H1 (cell line): Measurements from ENCODE around the gene DSTN. TPM values are rescaled to one million over a fixed set of nuclear protein-coding genes. Genes with fewer than 3 reads are reported as not detected.

Experiments
- CTCF ChIA-PET: fragments of 300-600 bp; sonication (Branson Sonifier 250); formaldehyde crosslinking; loops from one replicate; lab custom pipeline; 2021; ENCODE audit not compliant: partially characterized antibody; lab: Charles Lee
- POLR2A ChIA-PET: fragments of 300-600 bp; sonication (Branson Sonifier 250); formaldehyde crosslinking; loops from one replicate; lab custom pipeline; 2021; ENCODE audit warnings: inconsistent platforms; ENCODE audit not compliant: partially characterized antibody; lab: Charles Lee
- DNase-seq, 2 experiments: peaks; one replicate each; pipeline versions ENCODE4 v3.0.0 to v3.0.0-alpha.2; 2010 to 2022; ENCODE audit warnings: low spot score in 2 of 2, low read depth in 1 of 2, mixed read lengths in 1 of 2
- FAIRE-seq: peaks from 2 replicates; lab custom pipeline; 2011; peaks lifted over from hg19 to GRCh38; lab: Jason Lieb, UNC
- H2AFZ ChIP-seq: 2 replicates; pipeline ENCODE4 v1.8.1; 2012; ENCODE audit warnings: low read length, inconsistent platforms
- H2AK5ac ChIP-seq: 2 replicates; pipeline ENCODE4 v1.6.1; 2013; ENCODE audit warnings: low read depth, low read length
- H2BK120ac ChIP-seq: replicated peaks from 2 replicates; pipeline ENCODE3; 2013; ENCODE audit warnings: low read depth, low read length, inconsistent platforms
- H2BK12ac ChIP-seq: 2 replicates; pipeline ENCODE4 v1.6.1; 2013; ENCODE audit warnings: low read depth, low read length
- H2BK15ac ChIP-seq: 2 replicates; pipeline ENCODE4 v1.6.1; 2013; ENCODE audit warnings: low read length
- H2BK20ac ChIP-seq: 2 replicates; pipeline ENCODE4 v1.6.1; 2013; ENCODE audit warnings: low read length
- H2BK5ac ChIP-seq: 2 replicates; pipeline ENCODE4 v1.6.1; 2013; ENCODE audit warnings: low read depth, low read length
- H3K14ac ChIP-seq: 2 replicates; pipeline ENCODE4 v1.6.1; 2013; ENCODE audit warnings: inconsistent platforms; ENCODE audit not compliant: insufficient read length
- H3K18ac ChIP-seq: 2 replicates; pipeline ENCODE4 v1.6.1; 2013; ENCODE audit warnings: low read length; ENCODE audit errors: extremely low read depth
- H3K23ac ChIP-seq: 2 replicates; pipeline ENCODE4 v1.6.1; 2013; ENCODE audit warnings: inconsistent platforms; ENCODE audit not compliant: insufficient read length
- H3K23me2 ChIP-seq: 2 replicates; pipeline ENCODE4 v1.6.1; 2013; ENCODE audit warnings: low read depth, low read length
- H3K27ac ChIP-seq: 2 replicates; pipeline ENCODE4 v1.6.1; 2011; ENCODE audit warnings: low read depth, low read length, inconsistent platforms
- H3K27me3 ChIP-seq, 4 experiments: replicated peaks in 1 of 4; 1 replicate in 1 of 4; 2 replicates in 3 of 4; pipeline versions ENCODE4 v1.6.1 to v1.8.1; 2011 to 2013; ENCODE audit warnings: low read length in 3 of 4, mild to moderate bottlenecking in 3 of 4, inconsistent platforms in 2 of 4, mixed read lengths in 2 of 4, moderate library complexity in 1 of 4; ENCODE audit not compliant: control insufficient read depth in 3 of 4, insufficient read depth in 3 of 4; ENCODE audit errors: extremely low read depth in 1 of 4
- H3K36me3 ChIP-seq, 4 experiments: 2 replicates each; pipeline versions ENCODE4 v1.6.1 to v1.8.1; 2011 to 2013; ENCODE audit warnings: mild to moderate bottlenecking in 4 of 4, low read length in 3 of 4, moderate library complexity in 2 of 4, control low read depth in 1 of 4, inconsistent platforms in 1 of 4; ENCODE audit not compliant: insufficient read depth in 4 of 4, control insufficient read depth in 2 of 4
- H3K4ac ChIP-seq: replicated peaks from 2 replicates; pipeline ENCODE3; 2013; ENCODE audit warnings: low read length, low read depth, mixed read lengths, inconsistent platforms; ENCODE audit not compliant: insufficient read length
- H3K4me1 ChIP-seq, 4 experiments: replicated peaks in 1 of 4; 1 replicate in 1 of 4; 2 replicates in 3 of 4; pipeline versions ENCODE4 v1.6.1 to v1.8.1; 2011 to 2013; ENCODE audit warnings: low read length in 3 of 4, inconsistent platforms in 2 of 4, mixed read lengths in 1 of 4; ENCODE audit not compliant: insufficient read depth in 4 of 4, control insufficient read depth in 3 of 4
- H3K4me2 ChIP-seq, 2 experiments: 2 replicates each; pipeline versions ENCODE4 v1.6.1 to v1.8.1; 2011 to 2013; ENCODE audit warnings: low read depth in 2 of 2, low read length in 2 of 2, control low read depth in 1 of 2, inconsistent platforms in 1 of 2, mild to moderate bottlenecking in 1 of 2; ENCODE audit not compliant: insufficient read depth in 1 of 2
- H3K4me3 ChIP-seq, 4 experiments: fragments of 200-600, 300-600 bp in 1 of 4; sonication (generic), shearing (Covaris generic), sonication (Bioruptor Twin) in 1 of 4; 2 replicates each; pipeline versions ENCODE4 v1.5.1 to v1.8.1; 2011 to 2016; ENCODE audit warnings: low read length in 4 of 4, low read depth in 3 of 4, control low read depth in 2 of 4, inconsistent platforms in 2 of 4, mild to moderate bottlenecking in 2 of 4, mixed read lengths in 1 of 4, moderate library complexity in 1 of 4; ENCODE audit not compliant: insufficient read depth in 2 of 4; ENCODE audit errors: extremely low read depth in 1 of 4
- H3K56ac ChIP-seq: replicated peaks from 2 replicates; pipeline ENCODE3; 2013; ENCODE audit warnings: low read depth, mild to moderate bottlenecking, mixed read lengths, low read length, inconsistent platforms; ENCODE audit not compliant: insufficient read length
- H3K79me1 ChIP-seq: 2 replicates; pipeline ENCODE4 v1.6.1; 2013; ENCODE audit warnings: low read depth, low read length, control low read depth
- H3K79me2 ChIP-seq, 2 experiments: 2 replicates each; pipeline versions ENCODE4 v1.6.1 to v1.8.1; 2012 to 2013; ENCODE audit warnings: low read length in 2 of 2, mild to moderate bottlenecking in 2 of 2, inconsistent platforms in 1 of 2; ENCODE audit not compliant: insufficient read depth in 2 of 2, control insufficient read depth in 1 of 2
- H3K9ac ChIP-seq, 4 experiments: replicated peaks in 1 of 4; 1 replicate in 1 of 4; 2 replicates in 3 of 4; pipeline versions ENCODE4 v1.6.1 to v1.8.1; 2011 to 2013; ENCODE audit warnings: low read depth in 3 of 4, low read length in 3 of 4, control low read depth in 2 of 4, mild to moderate bottlenecking in 2 of 4, moderate library complexity in 2 of 4, inconsistent platforms in 1 of 4; ENCODE audit errors: extremely low read depth in 1 of 4
- H3K9me3 ChIP-seq, 2 experiments: 2 replicates each; pipeline versions ENCODE4 v1.6.1 to v1.8.1; 2012 to 2013; ENCODE audit warnings: mild to moderate bottlenecking in 2 of 2, moderate library complexity in 2 of 2, control low read depth in 1 of 2, inconsistent platforms in 1 of 2, low read depth in 1 of 2, low read length in 1 of 2, mixed read lengths in 1 of 2; ENCODE audit not compliant: insufficient read depth in 2 of 2
- H4K20me1 ChIP-seq, 2 experiments: replicated peaks in 1 of 2; 2 replicates each; pipeline versions ENCODE3 to v1.8.1; 2011 to 2013; ENCODE audit warnings: inconsistent platforms in 2 of 2, low read length in 2 of 2, mild to moderate bottlenecking in 1 of 2; ENCODE audit not compliant: insufficient read depth in 2 of 2, control insufficient read depth in 1 of 2
- H4K5ac ChIP-seq: 2 replicates; pipeline ENCODE4 v1.6.1; 2013; ENCODE audit warnings: low read length, low read depth, mixed read lengths, inconsistent platforms; ENCODE audit not compliant: insufficient read length
- H4K8ac ChIP-seq: 2 replicates; pipeline ENCODE4 v1.8.0; 2013; ENCODE audit warnings: mild to moderate bottlenecking, moderate library complexity, low read length, inconsistent platforms; ENCODE audit not compliant: insufficient read depth; ENCODE audit errors: extremely low read depth
- H4K91ac ChIP-seq: replicated peaks from 2 replicates; pipeline ENCODE3; 2013; ENCODE audit warnings: low read length, mixed read lengths, inconsistent platforms; ENCODE audit not compliant: insufficient read length
- FOSL1 ChIP-seq: IDR thresholded peaks from 2 replicates; pipeline ENCODE4 v1.6.1; 2011; ENCODE audit warnings: mild to moderate bottlenecking, low read depth, low read length, moderate library complexity; ENCODE audit not compliant: insufficient read depth
- HDAC6 ChIP-seq: IDR thresholded peaks from one replicate; pipeline ENCODE4 v1.7.1; 2012; ENCODE audit warnings: low read depth, mild to moderate bottlenecking, inconsistent platforms, low read length, moderate library complexity
- JUN ChIP-seq: IDR thresholded peaks from 2 replicates; pipeline ENCODE4 v1.6.1; 2011; ENCODE audit warnings: low read depth, mild to moderate bottlenecking, improper control_type of control experiment, low read length
- POU5F1 ChIP-seq: IDR thresholded peaks from 2 replicates; pipeline ENCODE4 v1.6.1; 2011; ENCODE audit warnings: low read depth, mild to moderate bottlenecking, low read length, moderate library complexity
- SAP30 ChIP-seq: fragments of 300-600 bp; sonication (generic); IDR thresholded peaks from 2 replicates; pipeline ENCODE4 v1.7.1; 2012; ENCODE audit warnings: low read length, moderate library complexity, mild to moderate bottlenecking, inconsistent platforms; ENCODE audit not compliant: insufficient read depth, insufficient replicate concordance
- SRF ChIP-seq: IDR thresholded peaks from 2 replicates; pipeline ENCODE4 v1.6.1; 2011; ENCODE audit warnings: mild to moderate bottlenecking, low read depth, low read length, moderate library complexity
- WGBS, 2 experiments: shearing (Covaris generic) in 1 of 2; methylation state at CpG; one replicate each; pipeline versions ENCODE4 v1.1.6 to v1.1.7; 2013 to 2015; ENCODE audit warnings: low lambda C conversion rate in 2 of 2, mixed read lengths in 2 of 2, inconsistent platforms in 1 of 2, low coverage in 1 of 2, missing lambda C conversion rate in 1 of 2; ENCODE audit not compliant: insufficient replicate concordance in 2 of 2, insufficient coverage in 1 of 2, insufficient read length in 1 of 2; ENCODE audit errors: extremely low coverage in 1 of 2, missing lambda C conversion rate in 1 of 2; 5-methylcytosine and 5-hydroxymethylcytosine counted together
- polyA plus RNA-seq, 7 experiments: library from polyadenylated mRNA; depleted of rRNA in 3 of 7; stranded (reverse) in 5 of 7; unstranded in 2 of 7; fragments of >200 nt in 5 of 7; fragments of 200-250 nt in 2 of 7; gene quantifications; 1 replicate in 5 of 7; 2 replicates in 1 of 7; 4 replicates in 1 of 7; pipeline versions ENCODE4 v1.2.1 to v1.2.3, GENCODE V29; 2011 to 2013; ENCODE audit warnings: missing spikeins in 2 of 7, mixed read lengths in 2 of 7
- total RNA-seq: library from RNA; stranded (reverse); fragmentation: NEBNext Ultra II Directional; extraction: Animal tissue kit (Norgen Biotek cat#: 25700); gene quantifications from 2 replicates; pipeline ENCODE4 v1.2.1, GENCODE V29; 2021

The DSTN gene
- total and polyA plus RNA-seq, 2 of the 8 experiments (the other 6 are each of a cell fraction or from before 2014, with no cell fraction given) = 43.3 to 208 TPM

DNA sequence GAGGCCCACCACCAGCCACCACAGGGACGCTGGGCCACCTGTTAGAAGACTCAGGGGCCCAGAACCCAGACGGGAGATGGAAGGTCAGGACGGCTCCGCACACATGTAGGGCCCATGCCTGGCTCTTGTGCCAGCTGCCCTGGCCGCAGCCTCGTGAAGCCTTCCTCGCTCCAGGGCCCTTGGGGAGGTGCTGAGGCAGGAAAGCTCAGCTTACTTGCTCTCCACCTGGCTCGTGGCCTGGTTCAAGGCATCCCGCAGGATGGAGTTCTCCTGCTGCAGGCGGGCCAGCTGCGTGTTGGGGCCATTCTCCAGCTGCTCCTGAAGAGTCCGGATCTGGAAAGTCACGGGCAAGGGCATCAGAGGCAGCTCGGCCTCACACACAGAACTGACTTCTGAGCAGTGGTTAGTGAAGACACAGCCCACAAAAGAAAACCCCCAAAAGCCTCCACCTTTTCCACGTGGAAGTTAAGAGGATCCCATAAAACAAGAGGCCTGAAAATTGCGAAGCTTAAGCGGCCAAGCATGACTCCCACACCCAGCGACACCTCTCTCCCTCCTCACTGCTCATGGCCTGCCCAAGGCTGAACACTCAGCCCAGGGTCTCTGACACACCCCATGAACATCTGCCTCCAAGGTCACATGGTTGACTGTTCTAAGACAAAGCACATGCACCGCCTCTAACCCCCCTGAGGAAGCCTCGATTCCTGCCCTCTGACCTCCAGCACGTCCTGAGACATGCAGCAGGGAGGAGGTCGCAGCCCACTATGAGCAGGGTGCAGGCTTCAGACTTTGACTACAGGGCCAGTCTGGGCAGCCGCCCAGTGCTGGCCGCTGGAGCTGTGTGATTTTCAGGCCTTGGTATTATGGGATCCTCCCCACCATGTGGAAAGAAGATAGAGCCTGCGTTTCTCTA lies 65.7 kb downstream of the DSTN start:
- H2BK15ac ChIP-seq = no peak overlapping the region
- H3K4me1 ChIP-seq = peaks cover 0 to 7% (median 3%) of the 10 kb centered on the region in 4 experiments; a peak in 3 of 7 replicates
- H4K8ac ChIP-seq = no peak overlapping the region
- FAIRE-seq = no peak
- ChIA-PET POLR2A (interaction anchor here (1.2 to 1.5 kb wide), 2 partner anchors 12 to 304 kb away, joined by 3 to 6 read pairs; no protein-coding TSS in a partner anchor), CTCF (interaction anchor here (0.6 to 2.5 kb wide), 8 partner anchors 8 to 361 kb away, joined by 3 to 7 read pairs (median 4); no protein-coding TSS in a partner anchor)
- H3K9me3 ChIP-seq = no peaks in the 10 kb centered on the region
- no peak overlapping the region for H2AFZ ChIP-seq
- H3K18ac ChIP-seq = no peak overlapping the region
- no peaks in the 10 kb centered on the region for H3K27me3 ChIP-seq
- H2BK20ac ChIP-seq = no peak overlapping the region
- no peak overlapping the region for H4K5ac ChIP-seq
- no peak overlapping the region for H3K4me2 ChIP-seq
- peaks cover 4 to 17% of the 10 kb centered on the region in 2 experiments for H4K20me1 ChIP-seq
- no peak overlapping the region for H2BK5ac ChIP-seq
- no peak overlapping the region for H3K4ac ChIP-seq
- no peak overlapping the region for H3K4me3 ChIP-seq
- no peak overlapping the region for H2AK5ac ChIP-seq
- no peak overlapping the region for H3K27ac ChIP-seq
- peaks cover 17 to 32% (median 27%) of the 10 kb centered on the region in 4 experiments for H3K36me3 ChIP-seq
- no peak overlapping the region for H4K91ac ChIP-seq
- peaks cover 8% of the 10 kb centered on the region for H3K79me1 ChIP-seq
- no peak overlapping the region for H2BK12ac ChIP-seq
- H3K56ac ChIP-seq = no peak overlapping the region
- H2BK120ac ChIP-seq = no peak overlapping the region
- no peak overlapping the region for H3K9ac ChIP-seq
- 95% methylated on average over 25 of the region's 25 CpGs; no CpG with 5 or more reads in 1 of the 2 experiments for WGBS, 2 experiments
- H3K14ac ChIP-seq = no peak overlapping the region
- H3K79me2 ChIP-seq = no peaks in the 10 kb centered on the region; a peak in 1 of 4 replicates
- no peaks in the 10 kb centered on the region for H3K23me2 ChIP-seq
- no peak for TF ChIP-seq HDAC6
- TF ChIP-seq JUN = no peak
- no peak for TF ChIP-seq POU5F1
- no peak for TF ChIP-seq SAP30
- TF ChIP-seq SRF = no peak
- TF ChIP-seq FOSL1 = no peak
- DNase-seq = no peak
- H3K23ac ChIP-seq = no peak overlapping the region
